IMR-90 (cell line): ENCODE results near the gene GPR6. TPM values are rescaled to one million over a fixed set of nuclear protein-coding genes. Genes with fewer than 3 reads are reported as not detected.

ENCODE experiments used
- ATAC-seq: fragments of 200-7000 bp; cut with Tn5 transposase; 2 replicates; pipeline ENCODE4 v1.9.1; 2020; ENCODE audit warnings: low read depth, mild to moderate bottlenecking, moderate library complexity
- BruUV-seq: library from RNA; stranded (reverse); fragments of 400-500 nt; replicated peaks from 2 replicates; lab custom pipeline; 2021; lab: Mats Ljungman, UMichigan
- CTCF ChIA-PET: fragments of 300-600 bp; formaldehyde crosslinking; extraction: SDS; loops from one replicate; lab custom pipeline; 2021; ENCODE audit warnings: antibody characterized with exemption; lab: Yijun Ruan, JAX
- POLR2A ChIA-PET: fragments of 300-600 bp; sonication (Branson Sonifier 250); formaldehyde crosslinking; loops from one replicate; lab custom pipeline; 2022; ENCODE audit warnings: antibody characterized with exemption; ENCODE audit not compliant: unreplicated experiment; lab: Charles Lee
- DNase-seq: peaks from one replicate; pipeline ENCODE4 v3.0.0; 2013
- H2AFZ ChIP-seq: replicated peaks from 2 replicates; pipeline ENCODE3; 2013; ENCODE audit warnings: low read length, mild to moderate bottlenecking; ENCODE audit not compliant: poor library complexity
- H2AK5ac ChIP-seq: 2 replicates; pipeline ENCODE4 v1.6.1; 2013; ENCODE audit warnings: low read depth, low read length, inconsistent platforms
- H2AK9ac ChIP-seq: replicated peaks from 2 replicates; pipeline ENCODE3; 2013; ENCODE audit warnings: mild to moderate bottlenecking, low read depth, low read length, moderate library complexity; ENCODE audit not compliant: poor library complexity
- H2BK120ac ChIP-seq: 2 replicates; pipeline ENCODE4 v1.6.1; 2013; ENCODE audit warnings: low read depth, low read length, inconsistent platforms
- H2BK15ac ChIP-seq: 3 replicates; pipeline ENCODE4 v1.6.1; 2013; ENCODE audit warnings: low read depth, low read length, inconsistent platforms
- H2BK20ac ChIP-seq: 2 replicates; pipeline ENCODE4 v1.6.1; 2013; ENCODE audit warnings: low read depth, mild to moderate bottlenecking, inconsistent platforms, low read length, moderate library complexity
- H2BK5ac ChIP-seq: 2 replicates; pipeline ENCODE4 v1.6.1; 2013; ENCODE audit warnings: mild to moderate bottlenecking, low read depth, low read length, inconsistent platforms; ENCODE audit not compliant: poor library complexity, severe bottlenecking
- H3K14ac ChIP-seq: replicated peaks from 2 replicates; pipeline ENCODE4 v1.6.1; 2013; ENCODE audit warnings: low read depth, low read length, inconsistent platforms
- H3K18ac ChIP-seq: 2 replicates; pipeline ENCODE4 v1.6.1; 2013; ENCODE audit warnings: low read depth, low read length, control low read depth
- H3K23ac ChIP-seq: 2 replicates; pipeline ENCODE4 v1.6.1; 2013; ENCODE audit warnings: low read depth, low read length, inconsistent platforms
- H3K27ac ChIP-seq: 2 replicates; pipeline ENCODE4 v1.5.1; 2013; ENCODE audit warnings: mild to moderate bottlenecking, control low read depth, low read length; ENCODE audit not compliant: insufficient read depth
- H3K27me3 ChIP-seq: 2 replicates; pipeline ENCODE4 v1.6.1; 2013; ENCODE audit warnings: low read length; ENCODE audit not compliant: control insufficient read depth, insufficient read depth
- H3K36me3 ChIP-seq: 2 replicates; pipeline ENCODE4 v1.6.1; 2013; ENCODE audit warnings: low read length, mixed read lengths; ENCODE audit not compliant: control insufficient read depth, insufficient read depth
- H3K4ac ChIP-seq: 2 replicates; pipeline ENCODE4 v1.6.1; 2013; ENCODE audit warnings: low read depth, low read length, inconsistent platforms
- H3K4me1 ChIP-seq: 2 replicates; pipeline ENCODE4 v1.6.1; 2013; ENCODE audit warnings: low read length, mixed read lengths; ENCODE audit not compliant: control insufficient read depth, insufficient read depth
- H3K4me2 ChIP-seq: 2 replicates; pipeline ENCODE4 v1.6.1; 2013; ENCODE audit warnings: low read depth, mild to moderate bottlenecking, control low read depth, low read length, moderate library complexity
- H3K4me3 ChIP-seq: 2 replicates; pipeline ENCODE4 v1.5.1; 2013; ENCODE audit warnings: low read depth, mild to moderate bottlenecking, control low read depth, low read length, moderate library complexity; ENCODE audit not compliant: insufficient read depth
- H3K56ac ChIP-seq: 2 replicates; pipeline ENCODE4 v1.6.1; 2013; ENCODE audit warnings: low read length, inconsistent platforms; ENCODE audit not compliant: insufficient read depth; ENCODE audit errors: extremely low read depth
- H3K79me1 ChIP-seq, 2 experiments: 2 replicates each; pipeline ENCODE4 v1.6.1; 2013; ENCODE audit warnings: low read length in 2 of 2, inconsistent platforms in 1 of 2, low read depth in 1 of 2
- H3K9ac ChIP-seq: 2 replicates; pipeline ENCODE4 v1.6.1; 2013; ENCODE audit warnings: low read depth, low read length, control low read depth
- H3K9me1 ChIP-seq: 2 replicates; pipeline ENCODE4 v1.6.1; 2013; ENCODE audit warnings: low read length, inconsistent platforms; ENCODE audit not compliant: insufficient read depth
- H3K9me3 ChIP-seq: 2 replicates; pipeline ENCODE4 v1.6.1; 2013; ENCODE audit warnings: low read length; ENCODE audit not compliant: control insufficient read depth, insufficient read depth
- H4K20me1 ChIP-seq: 2 replicates; pipeline ENCODE4 v1.6.1; 2013; ENCODE audit warnings: low read length, inconsistent platforms; ENCODE audit not compliant: insufficient read depth
- H4K5ac ChIP-seq: 2 replicates; pipeline ENCODE4 v1.6.1; 2013; ENCODE audit warnings: mild to moderate bottlenecking, low read depth, low read length, control low read depth
- H4K8ac ChIP-seq, 2 experiments: 2 replicates each; pipeline ENCODE4 v1.6.1; 2013; ENCODE audit warnings: low read depth in 2 of 2, low read length in 2 of 2, control low read depth in 1 of 2, inconsistent platforms in 1 of 2
- H4K91ac ChIP-seq: 2 replicates; pipeline ENCODE4 v1.6.1; 2013; ENCODE audit warnings: low read depth, low read length, inconsistent platforms; ENCODE audit not compliant: insufficient read depth
- CTCF ChIP-seq: conservative IDR thresholded peaks from 2 replicates; pipeline ENCODE4 v1.5.1; 2012; ENCODE audit warnings: mild to moderate bottlenecking, low read depth, low read length, improper control_type of control experiment
- MAFK ChIP-seq: IDR thresholded peaks from 2 replicates; pipeline ENCODE4 v1.6.1; 2012; ENCODE audit warnings: low read depth, low read length, improper control_type of control experiment
- WGBS, 2 experiments: methylation state at CpG; one replicate each; pipeline versions ENCODE4 v1.1.5 to v1.1.7; 2013; ENCODE audit warnings: missing lambda C conversion rate in 2 of 2; ENCODE audit not compliant: insufficient read length in 1 of 2; ENCODE audit errors: extremely low coverage in 2 of 2; 5-methylcytosine and 5-hydroxymethylcytosine counted together
- dilution Hi-C: fragments of 300-500 bp; cut with HindIII; formaldehyde crosslinking; loops from one replicate; pipeline ENCODE4 v1.14.3; 2018; ENCODE audit warnings: low sequenced_read_pairs; ENCODE audit not compliant: unreplicated experiment
- in situ Hi-C: fragments of 300-500 bp; cut with MboI; formaldehyde crosslinking; loops from 3 replicates; pipeline ENCODE4 v1.14.3; 2019; ENCODE audit warnings: low sequenced_read_pairs, inconsistent platforms, mixed read lengths
- intact Hi-C: fragments of 100-400 bp; cut with micrococcal nuclease; formaldehyde crosslinking; loops from 2 replicates; pipeline ENCODE4 v1.10.0; 2022
- polyA plus RNA-seq, 3 experiments: library from polyadenylated mRNA; depleted of rRNA; stranded (reverse); fragments of >200 nt; gene quantifications; 2 replicates each; pipeline ENCODE4 v1.2.3, GENCODE V29; 2012; ENCODE audit warnings: low replicate concordance in 1 of 3
- total RNA-seq: library from RNA; depleted of rRNA; stranded (reverse); fragments of >200 nt; gene quantifications from 2 replicates; pipeline ENCODE4 v1.2.3, GENCODE V29; 2012

GPR6 gene
- total and polyA plus RNA-seq, 2 of the 4 experiments (the other 2 are of a cell fraction), result not detected

GRCh38 chr6:109979033-109979921, 1.2 kb downstream of the GPR6 start:
- H3K27ac ChIP-seq, result no peak overlapping the region
- TF ChIP-seq CTCF (no peak), MAFK (no peak)
- no peak overlapping the region for H4K8ac ChIP-seq
- no peak overlapping the region for H3K14ac ChIP-seq
- no peak overlapping the region for H2BK5ac ChIP-seq
- no peaks in the 10 kb centered on the region; the same call in 1 of the 2 replicates for H3K9me3 ChIP-seq
- BruUV-seq, result no TSS peak
- no peak overlapping the region for H2AK5ac ChIP-seq
- no peaks in the 10 kb centered on the region for H3K79me1 ChIP-seq
- no peak overlapping the region for H3K4me2 ChIP-seq
- no peak overlapping the region for H4K5ac ChIP-seq
- H3K4ac ChIP-seq, result no peak overlapping the region
- H2BK120ac ChIP-seq, result no peak overlapping the region
- dilution Hi-C loops, result no loop called here
- no peak overlapping the region for H2BK20ac ChIP-seq
- ATAC-seq, result no peak
- H3K4me3 ChIP-seq, result no peak overlapping the region
- POLR2A ChIA-PET, result no interaction called here
- 12% methylated on average over 42 of the region's 81 CpGs; no CpG with 5 or more reads in 1 of the 2 experiments for WGBS, 2 experiments
- H3K9me1 ChIP-seq, result no peaks in the 10 kb centered on the region
- no peaks in the 10 kb centered on the region for H3K4me1 ChIP-seq
- DNase-seq, result no peak
- H4K91ac ChIP-seq, result no peak overlapping the region
- no peak overlapping the region for H3K18ac ChIP-seq
- peaks cover 4% of the 10 kb centered on the region; the same call in 1 of the 2 replicates for H3K27me3 ChIP-seq
- H3K56ac ChIP-seq, result no peak overlapping the region
- in situ Hi-C loops, result no loop called here
- H3K36me3 ChIP-seq, result no peaks in the 10 kb centered on the region
- H2BK15ac ChIP-seq, result no peak overlapping the region
- no peak overlapping the region for H3K23ac ChIP-seq
- H3K9ac ChIP-seq, result no peak overlapping the region
- intact Hi-C loops, result no loop called here
- no peak overlapping the region for H2AK9ac ChIP-seq
- CTCF ChIA-PET, result interaction anchor here (0.6 kb wide), 1 partner anchor 718 kb away, joined by 6 read pairs; no protein-coding TSS in a partner anchor
- H2AFZ ChIP-seq, result no peak overlapping the region
- no peaks in the 10 kb centered on the region for H4K20me1 ChIP-seq
